GM23248 (cell line): Measurements from ENCODE around the gene CREB3L2.

Experiments
- EZH2 ChIP-seq: fragments of 200-600 bp; sonication (generic); IDR thresholded peaks from 2 replicates; pipeline ENCODE4 v1.6.1; 2018; ENCODE audit warnings: antibody characterized with exemption, mild to moderate bottlenecking; ENCODE audit not compliant: insufficient read depth, poor library complexity, severe bottlenecking
- EZH2phosphoT487 ChIP-seq: fragments of 200-600 bp; sonication (generic); IDR thresholded peaks from 2 replicates; pipeline ENCODE4 v1.6.1; 2018; ENCODE audit warnings: antibody characterized with exemption, moderate library complexity, mild to moderate bottlenecking, low read depth; ENCODE audit not compliant: insufficient read depth

DNA sequence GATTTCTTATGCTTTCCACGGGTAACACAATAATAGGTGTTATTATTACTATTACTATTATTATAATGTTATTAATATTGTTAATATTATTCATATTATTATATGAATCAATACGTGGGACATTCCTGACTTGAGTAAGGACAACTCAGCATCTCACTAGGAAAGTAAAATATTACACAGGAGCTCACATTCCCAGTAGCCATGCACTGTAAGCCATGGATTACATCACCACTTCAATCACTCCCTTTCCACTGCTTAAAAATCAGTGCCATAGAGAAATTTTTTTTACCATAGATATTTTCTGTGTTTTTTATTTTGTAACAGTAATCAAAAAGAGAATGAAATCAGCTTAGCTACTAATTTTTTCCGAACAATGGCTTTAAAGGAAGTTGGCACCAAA lies 86.6 kb downstream of the CREB3L2 start:
- TF ChIP-seq EZH2 (no peak), EZH2phosphoT487 (no peak)
